Astrocyte (in vitro differentiated cells and primary cell): ENCODE results near the gene ARHGAP30.

Source experiments
- CTCF ChIP-seq: IDR thresholded peaks from 2 replicates; pipeline ENCODE4 v1.5.1; 2011; ENCODE audit warnings: low read depth, mild to moderate bottlenecking, inconsistent platforms, low read length, moderate library complexity; ENCODE audit not compliant: insufficient read depth
- EZH2 ChIP-seq: IDR thresholded peaks from 2 replicates; pipeline ENCODE4 v1.6.1; 2012; ENCODE audit warnings: mild to moderate bottlenecking, low read length, inconsistent platforms; ENCODE audit not compliant: insufficient read depth

GRCh38 chr1:160999376-160999775, 70.3 kb downstream of the ARHGAP30 start:
- TF ChIP-seq CTCF = no peak
- no peak for TF ChIP-seq EZH2
